ENCODE results near the gene GLA.

Gene GLA

DNA sequence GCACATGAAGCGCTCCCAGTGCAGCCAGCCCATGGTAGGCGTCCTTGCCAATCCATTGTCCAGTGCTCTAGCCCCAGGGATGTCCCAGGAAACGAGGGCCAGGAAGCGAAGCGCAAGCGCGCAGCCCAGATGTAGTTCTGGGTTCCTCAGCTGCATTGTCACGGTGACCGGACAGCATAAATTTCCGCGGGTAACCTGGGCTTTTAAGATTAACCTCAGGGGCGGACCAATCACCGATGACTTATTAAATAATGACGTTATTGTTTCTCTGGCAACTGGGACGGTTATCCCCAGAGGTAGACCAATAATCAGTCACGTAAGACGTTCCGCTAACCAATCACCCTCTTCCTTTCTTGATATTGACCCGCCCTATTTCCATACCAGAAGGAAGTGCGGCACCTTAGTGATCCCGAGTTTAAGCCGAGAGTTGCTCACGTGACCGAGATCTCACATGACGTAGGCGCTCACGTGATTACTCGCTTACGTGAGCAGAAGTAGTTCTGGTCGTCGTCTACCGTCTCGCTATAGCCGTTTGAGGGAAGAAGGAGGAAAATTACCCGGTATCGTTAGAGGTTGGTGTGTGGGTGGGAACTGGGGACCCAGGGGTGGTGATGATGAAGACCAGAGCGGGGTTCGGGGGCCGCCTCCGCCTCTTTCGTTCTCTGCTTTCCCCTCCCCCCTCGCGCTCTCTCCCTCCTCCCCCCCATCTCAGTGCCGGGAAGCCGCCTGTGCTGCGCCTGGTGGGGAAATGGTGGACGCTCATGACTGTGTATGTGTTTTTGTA is at the start of gene GLA, which contains the start of gene HNRNPH2:
Gene GLA (minus strand): TSS at position 178 of the 784 bp plus-strand sequence. CDS start 22 bp downstream, at position 156.
Gene HNRNPH2 (plus strand): TSS at position 475 of the 784 bp plus-strand sequence. CDS start 3,767 bp downstream, outside the sequence.
- Histone ChIP-seq H4K20me1 (peaks cover 24% of the 10 kb centered on the region), H3K9me3 (no peaks in the 10 kb centered on the region), H3K4me2 (peak within 1 kb of the TSS; percentile 73), H3K27ac (peak within 1 kb of the TSS; percentile 79), H3K4me3 (peak within 1 kb of the TSS; percentile 75), H3K27me3 (no peaks in the 10 kb centered on the region), H3K9ac (peak within 1 kb of the TSS; percentile 81), H3K4me1 (peaks cover 22% of the 10 kb centered on the region; the same call in 1 of the 2 replicates), H3K36me3 (peaks cover 23% of the 10 kb centered on the region)
- no peak for TF ChIP-seq Cebpa-rat (IDR thresholded peaks at IDR 0.05)

DNA sequence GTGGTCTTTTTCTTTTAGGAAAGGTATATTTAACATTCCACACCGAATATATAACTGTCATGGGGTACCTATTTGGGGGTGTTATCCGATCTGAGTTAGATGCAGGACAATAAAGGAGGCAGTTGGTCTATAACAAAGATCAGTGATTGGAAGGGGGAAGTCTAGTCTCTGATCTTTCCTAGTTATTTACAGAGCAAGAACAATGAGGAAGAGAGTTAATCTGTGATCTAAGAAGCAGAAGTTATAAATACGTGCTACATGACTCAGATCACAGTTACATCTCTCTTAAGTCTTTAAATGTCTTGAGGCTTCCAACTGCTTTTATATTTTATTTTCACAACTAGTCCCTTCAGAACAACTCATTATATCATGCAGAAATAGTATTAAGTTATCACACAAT is 44.3 kb upstream of the GLA start:
- H4K20me1 ChIP-seq = no peaks in the 10 kb centered on the region
- no peak overlapping the region for H3K27ac ChIP-seq
- H3K4me2 ChIP-seq = no peak overlapping the region
- no peaks in the 10 kb centered on the region for H3K4me1 ChIP-seq
- H3K27me3 ChIP-seq = no peaks in the 10 kb centered on the region
- H3K36me3 ChIP-seq = no peaks in the 10 kb centered on the region
- no peak overlapping the region for H3K4me3 ChIP-seq
- H3K9ac ChIP-seq = no peak overlapping the region
- TF ChIP-seq Cebpa-rat (IDR thresholded peaks at IDR 0.05) = no peak
- H3K9me3 ChIP-seq = 0 out of 2 replicates have a peak, but pooled peaks cover 8% of the 10 kb centered on the region

DNA sequence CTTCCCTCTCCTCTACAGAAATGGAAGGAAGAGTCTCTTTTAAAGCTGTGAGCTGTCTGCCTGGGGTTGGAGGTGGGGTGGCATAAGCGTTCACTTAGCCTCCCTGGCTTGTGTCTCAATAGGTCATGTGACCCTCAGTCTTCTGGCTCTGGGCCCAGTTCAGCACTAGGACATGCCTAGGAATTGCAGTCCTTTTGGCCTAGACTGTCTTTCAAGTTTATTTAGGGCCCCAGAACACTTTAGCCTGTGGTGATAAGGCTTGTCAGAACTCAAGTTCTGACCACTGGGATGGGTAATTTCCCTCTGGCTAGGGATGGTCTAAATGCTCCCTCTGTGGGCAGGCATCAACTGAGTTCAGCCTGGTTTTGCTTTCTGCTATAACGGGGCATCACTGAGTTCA is 43.2 kb upstream of the GLA start:
- Histone ChIP-seq H3K9ac (no peak overlapping the region), H3K4me3 (no peak overlapping the region), H3K4me2 (no peak overlapping the region), H3K4me1 (no peaks in the 10 kb centered on the region), H3K27ac (no peak overlapping the region), H3K9me3 (0 out of 2 replicates have a peak, but pooled peaks cover 8% of the 10 kb centered on the region), H3K27me3 (no peaks in the 10 kb centered on the region), H3K36me3 (no peaks in the 10 kb centered on the region), H4K20me1 (no peaks in the 10 kb centered on the region)
- no peak for TF ChIP-seq Cebpa-rat (IDR thresholded peaks at IDR 0.05)

DNA sequence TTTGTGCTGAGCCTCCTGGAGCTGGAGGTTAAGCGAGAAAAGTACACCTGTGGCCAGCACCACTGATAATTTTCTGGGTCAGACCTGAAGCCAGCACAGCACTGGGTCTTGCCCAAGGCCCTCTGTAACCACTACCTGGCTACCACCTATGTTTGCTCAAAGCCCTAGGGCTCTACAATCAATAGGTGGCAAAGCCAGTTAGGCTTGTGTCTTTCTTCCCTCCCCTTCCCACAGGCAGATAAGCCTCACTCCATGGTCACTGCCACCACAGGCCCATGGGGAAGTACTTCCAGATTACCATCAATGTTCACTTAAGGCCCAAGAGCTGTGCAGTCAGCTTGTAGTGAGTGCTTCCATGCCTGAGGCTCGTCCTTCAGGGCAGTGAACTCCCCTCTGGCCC is 42.4 kb upstream of the GLA start:
- H3K4me2 ChIP-seq = no peak overlapping the region
- TF ChIP-seq Cebpa-rat (IDR thresholded peaks at IDR 0.05) = no peak
- no peaks in the 10 kb centered on the region for H3K27me3 ChIP-seq
- H3K4me3 ChIP-seq = no peak overlapping the region
- 0 out of 2 replicates have a peak, but pooled peaks cover 8% of the 10 kb centered on the region for H3K9me3 ChIP-seq
- H3K36me3 ChIP-seq = no peaks in the 10 kb centered on the region
- H3K9ac ChIP-seq = no peak overlapping the region
- H3K27ac ChIP-seq = no peak overlapping the region
- no peaks in the 10 kb centered on the region for H3K4me1 ChIP-seq
- no peaks in the 10 kb centered on the region for H4K20me1 ChIP-seq

DNA sequence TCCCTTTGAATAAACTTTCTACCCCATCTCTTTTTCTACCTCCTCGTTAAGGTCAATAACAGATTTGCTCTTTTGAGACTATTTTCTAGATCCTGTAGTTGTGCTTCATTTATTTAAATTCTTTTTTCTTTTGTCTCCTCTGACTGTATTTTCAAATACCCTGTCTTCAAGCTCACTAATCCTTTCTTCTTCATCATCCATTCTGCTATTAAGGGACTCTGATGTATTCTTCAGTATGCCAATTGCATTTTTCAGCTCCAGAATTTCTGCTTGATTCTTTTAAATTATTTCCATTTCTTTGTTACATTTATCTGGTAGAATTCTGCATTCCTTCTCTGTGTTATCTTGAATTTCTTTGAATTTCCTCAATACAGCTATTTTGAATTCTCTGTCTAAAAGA is 41.6 kb upstream of the GLA start:
- H3K27ac ChIP-seq = no peak overlapping the region
- H3K36me3 ChIP-seq = no peaks in the 10 kb centered on the region
- no peak overlapping the region for H3K4me3 ChIP-seq
- H3K27me3 ChIP-seq = no peaks in the 10 kb centered on the region
- no peaks in the 10 kb centered on the region for H3K4me1 ChIP-seq
- no peak for TF ChIP-seq Cebpa-rat (IDR thresholded peaks at IDR 0.05)
- no peak overlapping the region for H3K4me2 ChIP-seq
- no peaks in the 10 kb centered on the region for H4K20me1 ChIP-seq
- H3K9ac ChIP-seq = no peak overlapping the region
- H3K9me3 ChIP-seq = 0 out of 2 replicates have a peak, but pooled peaks cover 8% of the 10 kb centered on the region

DNA sequence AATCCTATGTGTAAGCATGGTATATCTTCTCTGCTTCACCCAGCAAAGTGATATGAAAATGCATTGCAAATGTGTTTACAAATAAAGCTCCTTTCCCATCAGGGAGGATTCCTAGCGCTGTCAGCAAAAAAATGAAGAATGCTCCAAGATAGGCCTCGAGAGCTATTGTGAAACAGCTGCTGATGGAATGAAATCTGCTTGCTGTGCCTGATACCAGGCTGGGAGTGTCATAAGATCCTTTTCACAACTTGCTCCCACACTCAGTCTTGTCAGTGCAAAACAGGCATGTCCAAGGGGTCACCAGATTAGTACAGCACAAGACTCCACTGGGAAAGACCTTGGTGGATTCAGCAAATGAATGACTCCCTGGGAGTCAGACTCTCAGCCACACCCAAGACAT is 34.4 kb upstream of the GLA start:
- no peak overlapping the region for H3K4me3 ChIP-seq
- no peaks in the 10 kb centered on the region for H3K4me1 ChIP-seq
- H3K4me2 ChIP-seq = no peak overlapping the region
- H3K9me3 ChIP-seq = no peaks in the 10 kb centered on the region
- H4K20me1 ChIP-seq = no peaks in the 10 kb centered on the region
- no peaks in the 10 kb centered on the region for H3K27me3 ChIP-seq
- H3K9ac ChIP-seq = no peak overlapping the region
- no peak for TF ChIP-seq Cebpa-rat (IDR thresholded peaks at IDR 0.05)
- H3K36me3 ChIP-seq = no peaks in the 10 kb centered on the region; the same call in 1 of the 2 replicates
- no peak overlapping the region for H3K27ac ChIP-seq

DNA sequence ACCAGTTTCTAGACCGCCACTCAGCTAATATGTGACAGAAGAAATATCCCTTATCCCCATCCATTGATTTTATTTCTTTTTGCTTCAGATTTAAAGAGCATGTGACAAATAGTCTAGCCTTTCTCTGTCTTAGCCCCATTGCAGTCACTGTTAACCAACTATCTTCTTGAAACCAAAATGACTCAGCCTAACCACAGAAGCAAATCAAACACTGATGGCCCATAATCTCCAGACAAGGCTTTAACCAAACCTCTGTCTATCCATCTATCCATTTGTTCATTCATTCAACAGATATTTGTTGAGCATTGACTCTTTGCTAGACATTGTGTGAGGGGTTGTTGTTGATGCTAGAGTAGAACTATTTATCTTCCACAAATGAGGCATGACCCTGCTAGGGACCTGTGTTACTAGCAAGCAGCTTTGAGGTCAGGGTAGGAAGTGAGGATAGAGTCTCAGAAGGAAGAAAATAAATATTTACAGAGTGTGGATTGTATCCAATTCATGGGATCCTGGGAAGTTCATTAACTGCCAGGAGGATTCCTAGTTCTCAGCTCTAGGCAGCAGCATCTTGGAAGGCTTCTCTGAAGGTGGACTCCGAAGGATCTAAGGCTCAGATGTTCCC is 22.8 kb upstream of the GLA start:
- Histone ChIP-seq H3K9me3 (peaks cover 22% of the 10 kb centered on the region), H3K27ac (no peak overlapping the region), H3K36me3 (no peaks in the 10 kb centered on the region), H3K4me2 (no peak overlapping the region), H3K9ac (no peak overlapping the region), H3K4me3 (no peak overlapping the region), H4K20me1 (no peaks in the 10 kb centered on the region), H3K4me1 (no peaks in the 10 kb centered on the region), H3K27me3 (no peaks in the 10 kb centered on the region)
- TF ChIP-seq Cebpa-rat (IDR thresholded peaks at IDR 0.05) = no peak

DNA sequence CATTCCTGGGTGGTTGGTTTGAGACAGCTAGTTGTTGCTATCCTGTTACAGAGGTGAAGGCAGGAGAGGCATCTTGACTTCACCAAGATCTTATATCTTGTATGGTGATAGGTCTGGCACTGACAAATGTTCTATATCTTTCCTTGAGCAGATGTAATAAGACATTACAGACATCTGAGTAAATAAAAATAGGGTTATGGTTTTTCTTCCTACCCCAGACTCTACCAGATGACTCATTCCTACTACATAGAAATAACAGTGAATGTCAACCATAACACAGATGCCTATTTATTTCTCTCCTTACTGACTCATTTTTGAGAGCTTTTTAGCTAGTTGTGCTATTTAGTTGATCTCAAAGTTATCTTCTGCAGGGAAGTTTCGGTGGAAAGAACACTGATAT is 22.2 kb upstream of the GLA start:
- no peak for TF ChIP-seq Cebpa-rat (IDR thresholded peaks at IDR 0.05)
- H3K4me1 ChIP-seq = no peaks in the 10 kb centered on the region
- H3K4me3 ChIP-seq = no peak overlapping the region
- H3K27me3 ChIP-seq = no peaks in the 10 kb centered on the region
- H3K27ac ChIP-seq = no peak overlapping the region
- H3K9me3 ChIP-seq = peaks cover 22% of the 10 kb centered on the region
- H3K4me2 ChIP-seq = no peak overlapping the region
- H4K20me1 ChIP-seq = no peaks in the 10 kb centered on the region
- H3K9ac ChIP-seq = no peak overlapping the region
- H3K36me3 ChIP-seq = no peaks in the 10 kb centered on the region

DNA sequence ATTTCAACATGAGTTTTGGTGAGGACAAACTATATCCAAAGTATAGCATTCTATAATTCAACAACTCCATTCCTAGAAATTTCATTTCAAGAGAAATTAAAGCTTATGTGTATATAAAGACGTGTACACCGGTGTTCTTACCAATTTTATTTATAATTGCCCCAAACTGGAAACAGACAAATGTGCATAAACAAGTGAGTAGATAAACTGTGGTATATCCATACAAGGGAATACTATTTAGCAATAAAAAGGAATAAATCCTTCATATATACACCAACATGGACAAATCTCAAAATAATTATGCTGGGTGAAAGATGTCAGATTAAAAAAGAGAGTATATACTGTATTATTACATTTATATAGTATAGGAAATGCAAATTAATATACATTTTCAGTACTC is 20.2 kb upstream of the GLA start:
- TF ChIP-seq Cebpa-rat (IDR thresholded peaks at IDR 0.05) = no peak
- no peaks in the 10 kb centered on the region for H3K4me1 ChIP-seq
- peaks cover 17% of the 10 kb centered on the region for H3K9me3 ChIP-seq
- no peaks in the 10 kb centered on the region for H3K27me3 ChIP-seq
- H3K36me3 ChIP-seq = no peaks in the 10 kb centered on the region
- H3K4me3 ChIP-seq = no peak overlapping the region
- no peak overlapping the region for H3K9ac ChIP-seq
- H4K20me1 ChIP-seq = no peaks in the 10 kb centered on the region
- no peak overlapping the region for H3K27ac ChIP-seq
- no peak overlapping the region for H3K4me2 ChIP-seq

DNA sequence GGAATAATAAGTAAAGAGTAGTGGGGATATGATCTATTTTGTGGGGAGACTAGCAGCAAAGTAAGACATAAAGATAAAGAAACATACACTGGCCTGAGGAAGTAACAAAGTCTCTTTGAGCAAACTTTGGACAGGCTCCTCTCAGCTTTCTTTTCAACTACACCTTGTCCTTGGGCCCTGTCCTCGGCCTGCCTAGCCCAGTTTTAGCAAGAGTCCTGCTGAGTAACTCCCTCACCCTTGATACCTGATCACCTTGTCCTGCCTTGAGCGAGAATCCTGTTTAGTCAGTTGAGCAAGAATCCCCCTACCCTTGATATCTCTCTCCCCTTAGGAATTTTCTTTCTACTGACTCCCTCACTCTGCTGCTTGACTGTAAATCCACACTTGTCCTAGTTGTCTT is 11.8 kb upstream of the GLA start:
- no peak overlapping the region for H3K4me3 ChIP-seq
- no peaks in the 10 kb centered on the region for H3K36me3 ChIP-seq
- H3K27me3 ChIP-seq = peaks cover 19% of the 10 kb centered on the region; the same call in 1 of the 2 replicates
- no peak overlapping the region for H3K27ac ChIP-seq
- H3K9me3 ChIP-seq = no peaks in the 10 kb centered on the region
- no peak overlapping the region for H3K9ac ChIP-seq
- H3K4me1 ChIP-seq = peaks cover 14% of the 10 kb centered on the region
- no peak overlapping the region for H3K4me2 ChIP-seq
- no peaks in the 10 kb centered on the region for H4K20me1 ChIP-seq
- no peak for TF ChIP-seq Cebpa-rat (IDR thresholded peaks at IDR 0.05)
